ENCODE measurements around the gene SAP30BP.

GRCh38 chr17:75637551-75637950 lies 29.6 kb upstream of the SAP30BP start:
- TF ChIP-seq TAF1 (IDR thresholded peaks at IDR 0.05; ENCODE audit: low read depth) (no peak), USF1 (IDR thresholded peaks at IDR 0.05) (no peak), EP300 (IDR thresholded peaks at IDR 0.05; ENCODE audit: borderline replicate concordance) (no peak), MAX (IDR thresholded peaks at IDR 0.05) (no peak), YY1 (IDR thresholded peaks at IDR 0.05; ENCODE audit: low read depth) (no peak), TCF12 (IDR thresholded peaks at IDR 0.05; ENCODE audit: low read depth) (no peak), CEBPB (IDR thresholded peaks at IDR 0.05) (no peak), EGR1 (IDR thresholded peaks at IDR 0.05) (no peak), NFIC (IDR thresholded peaks at IDR 0.05) (no peak), REST (IDR thresholded peaks at IDR 0.05; ENCODE audit: low read depth) (no peak), TEAD4 (IDR thresholded peaks at IDR 0.05) (no peak), RAD21 (IDR thresholded peaks at IDR 0.05; ENCODE audit: low read depth) (no peak)
